Dendritic cell treated with granulocyte-macrophage colony-stimulating factor and Interleukin-4, amounts not matched to agents 40 ng/mL and 50 ng/mL, for 4 days (primary cell): ENCODE data around the gene DNASE2B.
A peak's percentile ranks its signal among the peaks of the same experiment; 100 is the strongest.

ENCODE experiments used
- H3K27ac Mint-ChIP-seq: one replicate; pipeline ENCODE4 v1.8.0; 2022; ENCODE audit warnings: mild to moderate bottlenecking, mixed read lengths
- H3K27me3 Mint-ChIP-seq: one replicate; pipeline ENCODE4 v1.8.0; 2022; ENCODE audit warnings: mild to moderate bottlenecking, mixed read lengths
- H3K36me3 Mint-ChIP-seq: one replicate; pipeline ENCODE4 v1.8.0; 2022; ENCODE audit warnings: low read depth, mixed read lengths
- H3K4me1 Mint-ChIP-seq: one replicate; pipeline ENCODE4 v1.8.0; 2022; ENCODE audit warnings: low read depth, mixed read lengths
- H3K4me3 Mint-ChIP-seq: one replicate; pipeline ENCODE4 v1.8.0; 2022; ENCODE audit warnings: mild to moderate bottlenecking, moderate library complexity, mixed read lengths
- H3K9me3 Mint-ChIP-seq: one replicate; pipeline ENCODE4 v1.8.0; 2022; ENCODE audit warnings: mixed read lengths
- intact Hi-C: fragments of 100-400 bp; cut with micrococcal nuclease; formaldehyde crosslinking; loops from one replicate; pipeline ENCODE4 v1.15.0; 2022

DNASE2B gene

GRCh38 chr1:84382127-84382526 is 16.2 kb upstream of the DNASE2B start:
- H3K36me3 Mint-ChIP-seq = no peaks in the 10 kb centered on the region
- intact Hi-C loops = no loop called here
- no peak overlapping the region for H3K4me3 Mint-ChIP-seq
- H3K4me1 Mint-ChIP-seq = peaks cover 10% of the 10 kb centered on the region
- no peaks in the 10 kb centered on the region for H3K27me3 Mint-ChIP-seq
- no peak overlapping the region for H3K27ac Mint-ChIP-seq
- no peaks in the 10 kb centered on the region for H3K9me3 Mint-ChIP-seq

DNA sequence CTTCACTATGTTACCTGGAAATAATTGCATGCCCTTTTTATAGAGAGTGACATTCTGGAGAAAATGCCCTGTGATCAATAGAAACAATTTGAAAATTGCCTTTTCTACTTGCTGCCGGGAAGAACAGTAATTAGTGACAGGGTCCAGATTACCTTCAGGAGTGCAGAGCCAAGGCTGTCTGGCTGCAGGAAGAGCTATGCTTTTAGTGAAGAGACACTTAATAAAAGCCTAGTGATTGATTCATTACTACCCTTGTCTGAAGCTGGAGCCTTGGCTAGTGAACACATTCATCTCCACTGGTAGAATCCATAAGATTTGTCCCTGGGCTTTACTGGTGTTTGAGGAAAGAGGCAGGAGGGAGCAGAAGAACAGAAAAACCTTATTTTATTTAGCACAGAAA is 12.9 kb upstream of the DNASE2B start:
- H3K9me3 Mint-ChIP-seq = no peaks in the 10 kb centered on the region
- no peak overlapping the region for H3K27ac Mint-ChIP-seq
- peaks cover 35% of the 10 kb centered on the region for H3K4me1 Mint-ChIP-seq
- H3K27me3 Mint-ChIP-seq = no peaks in the 10 kb centered on the region
- intact Hi-C loops = loop anchor here (5.0 kb wide), 1 partner anchor 37 kb away; no protein-coding TSS in a partner anchor
- no peaks in the 10 kb centered on the region for H3K36me3 Mint-ChIP-seq
- no peak overlapping the region for H3K4me3 Mint-ChIP-seq

DNA sequence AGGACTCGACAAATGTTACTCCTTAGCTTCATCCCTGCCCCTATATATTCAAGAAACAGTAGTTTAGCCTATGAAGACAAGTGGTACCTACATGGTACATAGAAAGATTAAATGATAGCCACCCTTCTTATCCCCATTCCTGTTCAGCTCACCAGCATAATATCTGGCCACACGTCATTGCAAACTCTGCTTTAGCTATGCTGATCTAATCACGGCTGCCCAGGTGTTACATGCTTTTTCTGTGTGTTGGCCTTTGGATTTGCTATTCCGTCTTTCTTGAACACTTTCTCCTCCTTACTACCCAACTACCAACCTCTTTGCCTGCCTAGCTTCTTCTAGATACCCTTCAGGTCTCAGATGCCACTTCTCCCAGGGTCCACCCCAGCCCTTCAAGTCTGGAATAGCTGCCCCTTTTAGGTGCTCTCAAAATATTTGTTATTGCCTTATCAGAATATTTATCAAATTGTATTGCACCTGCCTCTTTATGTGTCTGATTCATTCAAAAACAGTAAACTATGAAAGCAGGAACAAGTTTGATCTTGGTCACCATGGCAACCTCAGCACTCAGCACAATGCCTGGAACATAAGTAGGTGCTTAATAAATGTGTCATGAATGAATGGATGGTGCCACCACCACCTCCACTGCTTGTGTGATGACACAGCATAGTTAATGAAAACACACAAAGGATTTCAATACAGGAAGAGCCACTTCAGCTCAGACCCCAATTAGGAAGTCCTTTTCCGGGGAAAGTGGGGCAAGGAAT is 11.4 kb upstream of the DNASE2B start:
- no peak overlapping the region for H3K4me3 Mint-ChIP-seq
- intact Hi-C loops = loop anchor here (5.0 kb wide), 1 partner anchor 35 kb away; no protein-coding TSS in a partner anchor
- H3K9me3 Mint-ChIP-seq = no peaks in the 10 kb centered on the region
- H3K4me1 Mint-ChIP-seq = peaks cover 35% of the 10 kb centered on the region
- no peaks in the 10 kb centered on the region for H3K36me3 Mint-ChIP-seq
- H3K27me3 Mint-ChIP-seq = no peaks in the 10 kb centered on the region
- peak overlapping the region; percentile 18 for H3K27ac Mint-ChIP-seq

- no peaks in the 10 kb centered on the region for H3K36me3 Mint-ChIP-seq
- no peaks in the 10 kb centered on the region for H3K9me3 Mint-ChIP-seq
- no peaks in the 10 kb centered on the region for H3K27me3 Mint-ChIP-seq
- intact Hi-C loops = loop anchor here (5.0 kb wide), 1 partner anchor 35 kb away; no protein-coding TSS in a partner anchor
- no peak overlapping the region for H3K4me3 Mint-ChIP-seq
- peaks cover 35% of the 10 kb centered on the region for H3K4me1 Mint-ChIP-seq
- peak overlapping the region; percentile 18 for H3K27ac Mint-ChIP-seq
Measured at GRCh38 chr1:84387480-84388163, 10.7 kb upstream of the DNASE2B start.

DNA sequence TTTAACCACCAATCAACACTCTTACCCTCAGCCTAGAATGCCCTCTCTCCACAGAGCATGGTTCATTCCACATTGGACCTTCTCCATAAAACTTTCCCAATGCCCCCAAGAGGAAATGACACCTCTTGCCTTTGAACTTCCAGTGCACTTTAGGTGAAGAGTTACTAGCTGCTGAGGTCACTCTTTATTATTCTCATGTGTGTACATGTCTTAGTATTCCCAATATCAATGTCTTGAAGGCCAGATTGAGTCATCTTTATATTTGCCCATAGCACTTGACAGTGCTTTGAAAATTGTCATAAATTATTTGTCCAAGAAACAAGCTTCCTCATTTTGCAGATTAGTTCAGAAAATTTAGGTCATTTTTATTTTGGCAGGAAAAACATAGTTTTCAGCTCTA is 8.1 kb upstream of the DNASE2B start:
- Mint-ChIP-seq H3K4me1 (peaks cover 35% of the 10 kb centered on the region), H3K27ac (peak overlapping the region; percentile 22), H3K9me3 (no peaks in the 10 kb centered on the region), H3K4me3 (no peak overlapping the region), H3K36me3 (no peaks in the 10 kb centered on the region), H3K27me3 (peaks cover 1% of the 10 kb centered on the region)
- intact Hi-C loops = loop anchor here (10.0 kb wide), 1 partner anchor 115 kb away; no protein-coding TSS in a partner anchor

DNA sequence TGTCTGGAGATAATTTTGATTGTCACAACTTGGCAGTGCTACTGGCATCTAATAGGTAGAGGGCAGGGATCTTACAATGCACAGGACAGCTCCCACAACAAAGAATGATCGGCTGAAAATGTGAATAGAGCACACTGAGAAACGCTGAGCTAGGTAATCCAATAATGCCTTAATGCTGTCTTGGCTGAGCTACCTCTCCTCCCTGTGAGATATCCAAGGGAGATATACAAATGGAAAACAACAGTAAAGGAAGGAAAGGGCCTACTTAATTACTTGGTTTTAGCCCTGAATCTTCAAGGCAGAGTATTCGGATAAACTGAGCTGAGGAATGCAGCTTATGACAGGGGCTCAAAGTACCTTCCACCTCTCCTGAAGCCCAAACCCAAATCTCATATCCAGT is 2.9 kb downstream of the DNASE2B start:
- Mint-ChIP-seq H3K36me3 (no peaks in the 10 kb centered on the region), H3K9me3 (no peaks in the 10 kb centered on the region), H3K4me1 (peaks cover 8% of the 10 kb centered on the region), H3K4me3 (no peak overlapping the region), H3K27ac (no peak overlapping the region), H3K27me3 (no peaks in the 10 kb centered on the region)
- intact Hi-C loops = no loop called here

DNA sequence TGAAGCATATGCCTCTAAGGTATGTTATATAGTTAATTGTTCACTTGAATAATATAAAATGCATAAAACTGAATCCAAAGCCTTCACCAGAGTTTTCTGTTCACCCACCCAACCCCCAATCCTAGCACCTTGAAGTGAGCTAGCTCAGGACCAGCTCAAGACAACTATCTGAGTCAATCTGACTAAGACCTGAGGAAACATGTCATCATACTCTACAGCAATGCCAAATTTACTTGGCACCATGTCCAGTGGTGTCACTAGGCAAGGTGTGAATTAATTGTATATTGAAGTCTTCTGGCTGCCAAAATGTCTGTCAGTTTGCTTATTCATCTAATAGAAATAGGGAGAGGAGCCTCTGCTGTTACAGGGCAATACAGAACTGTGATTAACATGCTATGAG is 3.8 kb downstream of the DNASE2B start:
- Mint-ChIP-seq H3K9me3 (no peaks in the 10 kb centered on the region), H3K36me3 (no peaks in the 10 kb centered on the region), H3K4me3 (no peak overlapping the region), H3K4me1 (peaks cover 8% of the 10 kb centered on the region), H3K27ac (no peak overlapping the region), H3K27me3 (no peaks in the 10 kb centered on the region)
- intact Hi-C loops = no loop called here

DNA sequence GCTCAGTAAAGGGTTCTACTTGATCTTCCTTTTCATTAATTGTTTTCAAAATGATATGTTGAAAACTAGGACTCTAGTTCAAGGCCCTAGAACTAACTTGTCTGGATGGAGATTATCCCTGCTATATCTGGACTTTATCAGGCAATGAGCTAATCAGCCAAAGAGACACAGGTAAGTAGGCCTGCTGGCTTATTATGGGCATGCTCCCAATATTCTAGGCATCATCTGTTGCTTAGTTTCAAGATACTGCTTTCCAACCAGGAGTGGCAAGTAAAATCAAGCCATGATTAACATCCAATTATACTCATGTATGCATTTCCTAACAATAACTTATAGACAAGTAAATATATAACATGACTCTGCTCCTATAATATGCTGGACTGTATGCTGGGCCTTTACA is 4.2 kb downstream of the DNASE2B start:
- no peak overlapping the region for H3K4me3 Mint-ChIP-seq
- H3K36me3 Mint-ChIP-seq = no peaks in the 10 kb centered on the region
- intact Hi-C loops = no loop called here
- no peak overlapping the region for H3K27ac Mint-ChIP-seq
- H3K4me1 Mint-ChIP-seq = peaks cover 8% of the 10 kb centered on the region
- no peaks in the 10 kb centered on the region for H3K9me3 Mint-ChIP-seq
- no peaks in the 10 kb centered on the region for H3K27me3 Mint-ChIP-seq

- H3K27me3 Mint-ChIP-seq = no peaks in the 10 kb centered on the region
- H3K27ac Mint-ChIP-seq = no peak overlapping the region
- intact Hi-C loops = no loop called here
- no peaks in the 10 kb centered on the region for H3K36me3 Mint-ChIP-seq
- peaks cover 14% of the 10 kb centered on the region for H3K4me1 Mint-ChIP-seq
- no peaks in the 10 kb centered on the region for H3K9me3 Mint-ChIP-seq
- H3K4me3 Mint-ChIP-seq = no peak overlapping the region
Measured at GRCh38 chr1:84403347-84403746, 5.1 kb downstream of the DNASE2B start.

GRCh38 chr1:84406346-84406861 is 8.1 kb downstream of the DNASE2B start:
- peaks cover 14% of the 10 kb centered on the region for H3K4me1 Mint-ChIP-seq
- no peak overlapping the region for H3K4me3 Mint-ChIP-seq
- no peaks in the 10 kb centered on the region for H3K27me3 Mint-ChIP-seq
- no peaks in the 10 kb centered on the region for H3K9me3 Mint-ChIP-seq
- no peak overlapping the region for H3K27ac Mint-ChIP-seq
- H3K36me3 Mint-ChIP-seq = no peaks in the 10 kb centered on the region
- intact Hi-C loops = no loop called here

- Mint-ChIP-seq H3K4me1 (peaks cover 14% of the 10 kb centered on the region), H3K27ac (no peak overlapping the region), H3K4me3 (no peak overlapping the region), H3K36me3 (no peaks in the 10 kb centered on the region), H3K9me3 (no peaks in the 10 kb centered on the region), H3K27me3 (no peaks in the 10 kb centered on the region)
- intact Hi-C loops = no loop called here
Measured at GRCh38 chr1:84407524-84407923, 9.2 kb downstream of the DNASE2B start.

GRCh38 chr1:84407958-84408422 is 9.7 kb downstream of the DNASE2B start:
- intact Hi-C loops = no loop called here
- no peaks in the 10 kb centered on the region for H3K36me3 Mint-ChIP-seq
- H3K27ac Mint-ChIP-seq = no peak overlapping the region
- H3K4me1 Mint-ChIP-seq = peaks cover 13% of the 10 kb centered on the region
- no peak overlapping the region for H3K4me3 Mint-ChIP-seq
- no peaks in the 10 kb centered on the region for H3K27me3 Mint-ChIP-seq
- no peaks in the 10 kb centered on the region for H3K9me3 Mint-ChIP-seq

GRCh38 chr1:84409888-84410287 is 11.6 kb downstream of the DNASE2B start:
- H3K4me1 Mint-ChIP-seq = peaks cover 6% of the 10 kb centered on the region
- H3K27me3 Mint-ChIP-seq = no peaks in the 10 kb centered on the region
- no peak overlapping the region for H3K4me3 Mint-ChIP-seq
- H3K9me3 Mint-ChIP-seq = no peaks in the 10 kb centered on the region
- no peaks in the 10 kb centered on the region for H3K36me3 Mint-ChIP-seq
- intact Hi-C loops = no loop called here
- H3K27ac Mint-ChIP-seq = no peak overlapping the region

DNA sequence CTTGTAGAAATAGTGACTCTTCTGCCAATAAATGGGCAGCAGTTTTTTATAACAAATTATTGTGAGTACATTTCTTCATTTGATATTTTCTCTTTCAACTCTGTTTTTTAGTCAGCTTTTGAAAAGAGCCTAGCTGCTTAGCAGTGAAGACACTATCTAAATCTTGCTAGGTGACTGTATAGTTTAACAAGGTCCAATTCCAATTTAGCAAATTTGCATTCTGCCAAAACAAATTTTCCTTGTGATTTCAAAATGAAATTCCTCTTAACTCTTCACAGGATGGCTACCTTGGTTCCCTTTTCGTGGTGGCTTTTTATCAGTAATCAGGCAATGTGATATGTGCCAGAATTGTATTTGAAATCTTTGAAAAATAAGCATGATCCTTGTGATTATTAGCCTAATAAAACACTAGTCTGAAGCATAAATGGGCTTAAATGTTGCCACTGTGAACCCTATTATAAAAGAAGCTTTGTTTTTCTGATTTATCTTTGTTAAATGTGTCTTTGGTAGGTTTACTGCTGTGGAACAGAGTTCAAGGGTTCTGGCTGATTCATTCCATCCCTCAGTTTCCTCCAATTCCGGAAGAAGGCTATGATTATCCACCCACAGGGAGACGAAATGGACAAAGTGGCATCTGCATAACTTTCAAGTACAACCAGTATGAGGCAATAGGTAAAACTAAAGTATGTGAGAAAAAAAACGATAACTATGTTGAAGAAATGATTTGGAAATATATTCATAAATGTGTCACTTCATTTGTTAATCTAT is 12.2 kb downstream of the DNASE2B start:
- Mint-ChIP-seq H3K4me3 (no peak overlapping the region), H3K27ac (no peak overlapping the region), H3K36me3 (no peaks in the 10 kb centered on the region), H3K4me1 (peaks cover 6% of the 10 kb centered on the region), H3K27me3 (no peaks in the 10 kb centered on the region), H3K9me3 (no peaks in the 10 kb centered on the region)
- intact Hi-C loops = no loop called here
